ENCODE data around the gene PGAP1.

PGAP1 gene

GRCh38 chr2:196875414-196875813 lies 51.1 kb downstream of the PGAP1 start:
- DNase-seq = no peak

GRCh38 chr2:196873511-196873910 lies 53.0 kb downstream of the PGAP1 start:
- no peak for DNase-seq

GRCh38 chr2:196854629-196855028 lies 71.9 kb downstream of the PGAP1 start:
- DNase-seq = no peak

- no peak for DNase-seq
These were observed 73.0 kb downstream of the PGAP1 start for GRCh38 chr2:196853301-196854087.

GRCh38 chr2:196851088-196851487 lies 75.4 kb downstream of the PGAP1 start:
- no peak for DNase-seq

GRCh38 chr2:196849895-196850294 lies 76.6 kb downstream of the PGAP1 start:
- DNase-seq = no peak

- no peak for DNase-seq
These were observed 80.2 kb downstream of the PGAP1 start for GRCh38 chr2:196846295-196846694.

- no peak for DNase-seq
These were observed 81.1 kb downstream of the PGAP1 start for GRCh38 chr2:196845371-196845770.

GRCh38 chr2:196840171-196840570 lies 86.3 kb downstream of the PGAP1 start:
- DNase-seq = no peak

GRCh38 chr2:196839574-196839973 lies 86.9 kb downstream of the PGAP1 start:
- DNase-seq = no peak

GRCh38 chr2:196836440-196836839 lies 90.1 kb downstream of the PGAP1 start:
- DNase-seq = no peak

- DNase-seq = no peak
These were observed 95.8 kb downstream of the PGAP1 start for GRCh38 chr2:196830701-196831100.

- no peak for DNase-seq
These were observed 99.2 kb downstream of the PGAP1 start for GRCh38 chr2:196827356-196827755.

GRCh38 chr2:196823750-196824522 lies 102.6 kb downstream of the PGAP1 start:
- no peak for DNase-seq

GRCh38 chr2:196821195-196821594 lies 105.3 kb downstream of the PGAP1 start:
- no peak for DNase-seq

- no peak for DNase-seq
These were observed 117.2 kb downstream of the PGAP1 start, which contains the start of gene C2orf66 for GRCh38 chr2:196809260-196809659. Gene C2orf66, minus strand, starts transcription at chr2:196809355. Its CDS starts 19 bp downstream, at chr2:196809336.

GRCh38 chr2:196808083-196808665 lies 118.3 kb downstream of the PGAP1 start:
- DNase-seq = no peak

GRCh38 chr2:196804381-196804780 lies 122.1 kb downstream of the PGAP1 start:
- DNase-seq = no peak

GRCh38 chr2:196802401-196802800 lies 124.1 kb downstream of the PGAP1 start:
- no peak for DNase-seq

GRCh38 chr2:196801674-196802261 lies 124.7 kb downstream of the PGAP1 start:
- no peak for DNase-seq

GRCh38 chr2:196798980-196799379 lies 127.5 kb downstream of the PGAP1 start:
- no peak for DNase-seq

- no peak for DNase-seq
These were observed 133.6 kb downstream of the PGAP1 start for GRCh38 chr2:196792865-196793264.

GRCh38 chr2:196783431-196784094 lies 142.9 kb downstream of the PGAP1 start:
- DNase-seq = no peak

Measured in T1000 (cell line).